ENCODE measurements around the gene DCAF17.
"Not testable (repeated sequence)": the region's sequence is repeated elsewhere in the genome, so short reads cannot be mapped to it uniquely, and the experiment has no call there.

DNA sequence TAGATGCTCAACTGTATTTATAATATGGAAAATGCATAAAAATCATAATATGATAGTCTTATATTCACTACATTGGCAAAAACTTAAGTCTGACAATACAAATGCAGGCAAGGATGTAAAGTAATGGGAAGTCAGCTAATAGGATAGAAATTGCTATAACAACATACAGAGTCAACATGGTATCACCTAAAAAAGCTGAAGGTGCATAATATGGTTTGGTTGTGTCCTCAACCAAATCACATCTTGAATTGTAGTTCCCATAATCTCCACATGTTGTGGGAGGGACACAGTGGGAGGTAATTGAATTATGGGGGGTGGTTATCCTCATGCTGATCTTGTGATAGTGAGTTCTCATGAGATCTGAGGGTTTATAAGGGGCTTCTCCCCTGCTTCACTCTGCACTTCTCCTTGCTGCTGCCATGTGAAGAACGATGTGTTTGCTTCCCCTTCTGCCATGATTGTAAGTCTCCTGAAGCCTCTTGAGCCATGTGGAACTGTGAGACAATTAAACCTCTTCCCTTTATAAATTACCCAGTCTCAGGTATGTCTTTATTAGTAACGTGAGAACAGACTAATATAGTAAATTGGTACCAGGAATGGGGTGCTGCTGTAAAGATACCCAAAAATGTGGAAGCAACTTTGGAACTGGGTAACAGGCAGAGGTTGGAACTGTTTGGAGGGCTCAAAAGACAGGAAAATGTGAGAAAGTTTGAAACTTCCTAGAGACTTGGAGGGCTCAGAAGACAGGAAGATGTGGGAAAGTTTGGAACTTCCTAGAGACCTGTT lies 11.1 kb upstream of the DCAF17 start:
- TF ChIP-seq, protein P1, sequence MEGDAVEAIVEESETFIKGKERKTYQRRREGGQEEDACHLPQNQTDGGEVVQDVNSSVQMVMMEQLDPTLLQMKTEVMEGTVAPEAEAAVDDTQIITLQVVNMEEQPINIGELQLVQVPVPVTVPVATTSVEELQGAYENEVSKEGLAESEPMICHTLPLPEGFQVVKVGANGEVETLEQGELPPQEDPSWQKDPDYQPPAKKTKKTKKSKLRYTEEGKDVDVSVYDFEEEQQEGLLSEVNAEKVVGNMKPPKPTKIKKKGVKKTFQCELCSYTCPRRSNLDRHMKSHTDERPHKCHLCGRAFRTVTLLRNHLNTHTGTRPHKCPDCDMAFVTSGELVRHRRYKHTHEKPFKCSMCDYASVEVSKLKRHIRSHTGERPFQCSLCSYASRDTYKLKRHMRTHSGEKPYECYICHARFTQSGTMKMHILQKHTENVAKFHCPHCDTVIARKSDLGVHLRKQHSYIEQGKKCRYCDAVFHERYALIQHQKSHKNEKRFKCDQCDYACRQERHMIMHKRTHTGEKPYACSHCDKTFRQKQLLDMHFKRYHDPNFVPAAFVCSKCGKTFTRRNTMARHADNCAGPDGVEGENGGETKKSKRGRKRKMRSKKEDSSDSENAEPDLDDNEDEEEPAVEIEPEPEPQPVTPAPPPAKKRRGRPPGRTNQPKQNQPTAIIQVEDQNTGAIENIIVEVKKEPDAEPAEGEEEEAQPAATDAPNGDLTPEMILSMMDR (IDR thresholded peaks at IDR 0.05): not testable (repeated sequence)
- TF ChIP-seq, protein P2, sequence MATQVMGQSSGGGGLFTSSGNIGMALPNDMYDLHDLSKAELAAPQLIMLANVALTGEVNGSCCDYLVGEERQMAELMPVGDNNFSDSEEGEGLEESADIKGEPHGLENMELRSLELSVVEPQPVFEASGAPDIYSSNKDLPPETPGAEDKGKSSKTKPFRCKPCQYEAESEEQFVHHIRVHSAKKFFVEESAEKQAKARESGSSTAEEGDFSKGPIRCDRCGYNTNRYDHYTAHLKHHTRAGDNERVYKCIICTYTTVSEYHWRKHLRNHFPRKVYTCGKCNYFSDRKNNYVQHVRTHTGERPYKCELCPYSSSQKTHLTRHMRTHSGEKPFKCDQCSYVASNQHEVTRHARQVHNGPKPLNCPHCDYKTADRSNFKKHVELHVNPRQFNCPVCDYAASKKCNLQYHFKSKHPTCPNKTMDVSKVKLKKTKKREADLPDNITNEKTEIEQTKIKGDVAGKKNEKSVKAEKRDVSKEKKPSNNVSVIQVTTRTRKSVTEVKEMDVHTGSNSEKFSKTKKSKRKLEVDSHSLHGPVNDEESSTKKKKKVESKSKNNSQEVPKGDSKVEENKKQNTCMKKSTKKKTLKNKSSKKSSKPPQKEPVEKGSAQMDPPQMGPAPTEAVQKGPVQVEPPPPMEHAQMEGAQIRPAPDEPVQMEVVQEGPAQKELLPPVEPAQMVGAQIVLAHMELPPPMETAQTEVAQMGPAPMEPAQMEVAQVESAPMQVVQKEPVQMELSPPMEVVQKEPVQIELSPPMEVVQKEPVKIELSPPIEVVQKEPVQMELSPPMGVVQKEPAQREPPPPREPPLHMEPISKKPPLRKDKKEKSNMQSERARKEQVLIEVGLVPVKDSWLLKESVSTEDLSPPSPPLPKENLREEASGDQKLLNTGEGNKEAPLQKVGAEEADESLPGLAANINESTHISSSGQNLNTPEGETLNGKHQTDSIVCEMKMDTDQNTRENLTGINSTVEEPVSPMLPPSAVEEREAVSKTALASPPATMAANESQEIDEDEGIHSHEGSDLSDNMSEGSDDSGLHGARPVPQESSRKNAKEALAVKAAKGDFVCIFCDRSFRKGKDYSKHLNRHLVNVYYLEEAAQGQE (IDR thresholded peaks at IDR 0.05): not testable (repeated sequence)
- TF ChIP-seq HEYL (CRISPR knock-in tag; IDR thresholded peaks at IDR 0.05); EP300 (IDR thresholded peaks at IDR 0.05); MAZ (IDR thresholded peaks at IDR 0.05; ENCODE audit: borderline replicate concordance, low read depth, low read length); NPAS2 (CRISPR knock-in tag; IDR thresholded peaks at IDR 0.05; ENCODE audit: borderline replicate concordance); POLR2A (IDR thresholded peaks at IDR 0.05; ENCODE audit: low read length); CHD4 (IDR thresholded peaks at IDR 0.05; ENCODE audit: borderline replicate concordance): not testable (repeated sequence)
- TF ChIP-seq, protein P3, sequence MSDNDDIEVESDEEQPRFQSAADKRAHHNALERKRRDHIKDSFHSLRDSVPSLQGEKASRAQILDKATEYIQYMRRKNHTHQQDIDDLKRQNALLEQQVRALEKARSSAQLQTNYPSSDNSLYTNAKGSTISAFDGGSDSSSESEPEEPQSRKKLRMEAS (IDR thresholded peaks at IDR 0.05): not testable (repeated sequence)
- TF ChIP-seq, protein P4, sequence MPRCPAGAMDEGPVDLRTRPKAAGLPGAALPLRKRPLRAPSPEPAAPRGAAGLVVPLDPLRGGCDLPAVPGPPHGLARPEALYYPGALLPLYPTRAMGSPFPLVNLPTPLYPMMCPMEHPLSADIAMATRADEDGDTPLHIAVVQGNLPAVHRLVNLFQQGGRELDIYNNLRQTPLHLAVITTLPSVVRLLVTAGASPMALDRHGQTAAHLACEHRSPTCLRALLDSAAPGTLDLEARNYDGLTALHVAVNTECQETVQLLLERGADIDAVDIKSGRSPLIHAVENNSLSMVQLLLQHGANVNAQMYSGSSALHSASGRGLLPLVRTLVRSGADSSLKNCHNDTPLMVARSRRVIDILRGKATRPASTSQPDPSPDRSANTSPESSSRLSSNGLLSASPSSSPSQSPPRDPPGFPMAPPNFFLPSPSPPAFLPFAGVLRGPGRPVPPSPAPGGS (IDR thresholded peaks at IDR 0.05): not testable (repeated sequence)
- TF ChIP-seq, protein P5, sequence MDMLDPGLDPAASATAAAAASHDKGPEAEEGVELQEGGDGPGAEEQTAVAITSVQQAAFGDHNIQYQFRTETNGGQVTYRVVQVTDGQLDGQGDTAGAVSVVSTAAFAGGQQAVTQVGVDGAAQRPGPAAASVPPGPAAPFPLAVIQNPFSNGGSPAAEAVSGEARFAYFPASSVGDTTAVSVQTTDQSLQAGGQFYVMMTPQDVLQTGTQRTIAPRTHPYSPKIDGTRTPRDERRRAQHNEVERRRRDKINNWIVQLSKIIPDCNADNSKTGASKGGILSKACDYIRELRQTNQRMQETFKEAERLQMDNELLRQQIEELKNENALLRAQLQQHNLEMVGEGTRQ (IDR thresholded peaks at IDR 0.05): not testable (repeated sequence)

All from A549 (cell line).